GM18499 (cell line): ENCODE measurements around the gene NEGR1.

ENCODE experiments used
- ATAC-seq: cut with Tn5 transposase; IDR thresholded peaks from one replicate; pipeline ENCODE4 v1.9.1; 2021; ENCODE audit warnings: moderate number of reproducible peaks; ENCODE audit not compliant: insufficient read depth, unreplicated experiment

The NEGR1 gene

DNA sequence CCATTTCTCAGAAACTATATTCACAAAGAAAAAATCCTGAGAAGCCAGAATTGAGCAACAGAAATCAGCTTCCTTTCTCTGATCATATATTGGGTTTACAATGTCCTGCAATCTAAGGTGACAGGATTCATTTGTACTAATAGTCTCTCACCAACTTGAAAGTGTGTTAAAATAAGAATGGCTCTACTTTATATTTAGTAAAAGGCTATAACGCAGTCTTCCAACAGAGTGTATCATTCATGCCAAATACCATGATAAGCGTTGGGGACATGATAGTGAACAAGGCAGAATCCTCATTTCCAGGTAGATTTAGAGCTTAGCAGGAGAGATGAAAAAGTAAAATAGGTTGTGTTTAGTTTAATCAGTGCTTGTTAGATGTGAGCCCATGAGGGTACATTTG, 682.3 kb downstream of the NEGR1 start:
- ATAC-seq: no peak

- ATAC-seq: no peak
Observed at GRCh38 chr1:71599306-71599705, 683.0 kb downstream of the NEGR1 start.

- peak; percentile 54 for ATAC-seq
Observed at GRCh38 chr1:71593523-71593922, 688.8 kb downstream of the NEGR1 start.

- ATAC-seq: no peak
Observed at GRCh38 chr1:71592646-71593274, 689.6 kb downstream of the NEGR1 start.

GRCh38 chr1:71589005-71589404, 693.3 kb downstream of the NEGR1 start:
- no peak for ATAC-seq

GRCh38 chr1:71587961-71588360, 694.4 kb downstream of the NEGR1 start:
- no peak for ATAC-seq

- ATAC-seq: no peak
Observed at GRCh38 chr1:71586030-71586429, 696.3 kb downstream of the NEGR1 start.

DNA sequence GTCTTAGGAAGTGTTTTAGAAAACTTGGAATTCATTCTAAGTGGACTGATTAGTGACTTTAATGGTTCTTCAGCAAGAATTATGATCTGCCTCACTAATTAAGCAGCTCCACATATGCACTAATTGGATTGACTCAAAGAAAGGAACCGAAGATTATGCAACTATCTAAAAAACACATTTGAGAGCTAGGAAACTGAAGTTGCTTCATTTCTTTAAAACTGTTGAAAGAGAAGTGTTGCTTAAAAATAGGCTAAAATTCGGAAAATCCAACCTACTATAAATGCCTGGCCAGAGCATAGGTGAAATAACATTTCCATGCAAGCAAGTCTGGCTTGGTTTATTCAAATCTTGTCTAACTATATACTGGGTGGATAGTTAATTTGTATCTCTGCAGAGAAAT, 698.6 kb downstream of the NEGR1 start:
- ATAC-seq: no peak

- ATAC-seq: no peak
Observed at GRCh38 chr1:71582673-71583072, 699.7 kb downstream of the NEGR1 start.

GRCh38 chr1:71577451-71578131, 704.7 kb downstream of the NEGR1 start:
- ATAC-seq: no peak

- ATAC-seq: no peak
Observed at GRCh38 chr1:71572038-71572437, 710.3 kb downstream of the NEGR1 start.

GRCh38 chr1:71566413-71566812, 715.9 kb downstream of the NEGR1 start:
- ATAC-seq: no peak

GRCh38 chr1:71565831-71566230, 716.5 kb downstream of the NEGR1 start:
- ATAC-seq: no peak

DNA sequence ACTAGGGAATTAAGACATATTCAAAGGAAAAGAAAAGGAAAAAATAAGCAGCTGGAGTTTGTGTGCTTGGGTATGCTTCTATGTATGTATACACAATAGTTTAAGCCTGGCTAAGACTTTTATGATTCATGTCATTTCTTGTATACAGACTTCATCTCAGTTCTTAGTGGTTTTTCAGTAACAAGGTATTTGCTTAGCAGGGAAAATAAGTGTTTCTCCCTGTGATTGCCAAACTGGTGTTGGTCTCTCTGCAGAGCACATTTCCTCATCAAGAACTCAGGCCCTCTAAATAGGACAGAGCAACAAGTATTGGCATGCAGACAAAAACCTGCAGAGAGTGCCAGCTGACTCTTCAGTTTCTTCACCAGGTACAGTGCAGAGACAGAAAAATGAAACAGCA, 717.1 kb downstream of the NEGR1 start:
- ATAC-seq: no peak

DNA sequence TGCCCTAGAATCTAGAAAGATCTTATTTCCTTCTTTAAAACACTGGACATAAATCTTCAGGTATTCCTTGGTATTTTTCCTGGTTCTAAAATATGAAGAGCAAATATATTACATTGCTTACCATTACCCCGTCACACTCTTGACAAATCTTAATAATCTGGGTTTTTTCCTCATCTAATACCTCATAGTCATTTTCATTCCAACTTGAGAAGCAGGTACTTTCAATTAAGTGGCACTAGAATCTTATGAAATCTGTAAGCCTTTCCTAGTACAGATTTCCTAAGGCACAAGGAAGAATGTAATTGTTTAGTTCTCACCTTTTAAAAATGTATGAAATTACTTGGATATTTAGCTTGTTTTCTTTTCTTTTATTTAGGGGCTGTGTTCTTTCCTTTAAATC, 720.0 kb downstream of the NEGR1 start:
- no peak for ATAC-seq

DNA sequence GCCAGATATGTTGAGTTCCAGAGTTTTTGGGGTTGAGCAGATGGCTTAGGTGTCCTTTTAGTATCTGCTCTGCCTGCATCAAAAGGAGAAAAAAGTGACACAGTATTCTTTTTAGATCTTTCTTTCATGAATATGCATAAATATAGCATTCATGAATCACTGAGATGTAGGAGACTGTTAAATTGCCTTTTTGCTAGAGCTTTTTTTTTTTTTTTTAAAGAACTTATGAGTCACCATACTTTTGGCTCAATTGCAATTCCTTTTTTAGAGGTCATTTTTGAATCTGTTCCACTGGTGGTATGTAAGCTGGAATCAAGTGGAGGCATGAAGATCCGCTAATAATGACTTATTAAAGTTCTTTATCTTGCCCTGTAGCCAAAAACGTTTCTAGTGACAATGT, 720.6 kb downstream of the NEGR1 start:
- ATAC-seq: no peak

DNA sequence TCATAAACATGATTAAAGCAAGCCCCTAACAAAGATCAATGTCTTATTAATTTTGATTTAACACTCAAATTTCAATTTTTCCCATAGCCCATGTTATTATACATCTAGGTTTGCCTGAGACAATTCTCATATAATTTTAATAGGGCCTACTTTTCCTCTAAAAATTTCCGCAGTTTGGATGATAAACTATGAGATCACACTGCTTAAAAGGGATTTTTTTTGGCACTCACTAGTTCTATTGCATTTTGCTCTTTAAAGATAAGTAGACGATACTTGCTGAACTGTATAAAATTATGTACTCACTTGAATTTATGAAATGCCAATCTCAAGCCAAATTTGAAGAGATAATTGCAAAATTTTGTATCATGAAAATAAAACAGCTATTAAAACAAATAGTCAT, 721.1 kb downstream of the NEGR1 start:
- no peak for ATAC-seq

DNA sequence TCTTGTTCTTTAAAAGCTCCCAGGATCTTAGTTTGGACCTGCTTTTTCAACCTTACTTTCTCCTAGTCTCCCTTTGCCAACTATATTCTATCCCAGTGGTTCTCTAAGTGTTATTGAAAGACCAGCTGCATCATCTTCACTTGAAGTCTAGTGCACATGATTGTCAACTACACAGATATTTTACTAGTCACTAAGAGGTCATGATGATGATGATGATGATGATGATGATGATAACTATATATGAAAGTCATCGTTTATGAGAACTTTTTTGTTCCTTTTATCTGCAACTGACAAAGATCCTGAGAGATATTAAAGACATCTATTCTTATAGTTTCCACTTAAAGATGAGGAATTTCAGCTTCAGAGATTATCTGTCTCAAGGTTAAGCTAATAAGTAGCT, 722.5 kb downstream of the NEGR1 start:
- no peak for ATAC-seq

- ATAC-seq: no peak
Observed at GRCh38 chr1:71557138-71557537, 725.2 kb downstream of the NEGR1 start.

DNA sequence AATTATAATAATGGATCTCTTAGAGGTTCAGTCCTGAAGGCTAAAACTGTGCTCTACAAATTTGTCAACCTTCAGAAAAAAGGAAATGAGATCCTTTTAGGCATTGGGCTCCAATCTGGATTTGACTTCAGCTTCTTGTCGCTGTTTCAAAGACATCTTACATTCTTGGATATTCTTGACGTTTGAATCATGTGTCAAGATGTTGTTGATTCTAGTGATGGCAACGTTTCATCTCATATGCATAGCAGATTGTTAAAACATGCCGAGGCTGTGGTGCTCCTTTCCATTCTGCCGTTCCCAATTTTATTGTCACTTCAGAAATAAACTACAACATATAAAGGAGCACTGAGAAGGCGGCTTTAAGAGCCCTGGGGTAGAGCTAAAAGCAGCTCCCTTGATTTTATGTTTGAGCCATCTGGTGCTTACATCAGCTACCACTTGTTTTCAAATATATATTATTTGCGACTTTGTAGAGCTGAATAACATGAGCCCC, 733.9 kb downstream of the NEGR1 start:
- no peak for ATAC-seq

DNA sequence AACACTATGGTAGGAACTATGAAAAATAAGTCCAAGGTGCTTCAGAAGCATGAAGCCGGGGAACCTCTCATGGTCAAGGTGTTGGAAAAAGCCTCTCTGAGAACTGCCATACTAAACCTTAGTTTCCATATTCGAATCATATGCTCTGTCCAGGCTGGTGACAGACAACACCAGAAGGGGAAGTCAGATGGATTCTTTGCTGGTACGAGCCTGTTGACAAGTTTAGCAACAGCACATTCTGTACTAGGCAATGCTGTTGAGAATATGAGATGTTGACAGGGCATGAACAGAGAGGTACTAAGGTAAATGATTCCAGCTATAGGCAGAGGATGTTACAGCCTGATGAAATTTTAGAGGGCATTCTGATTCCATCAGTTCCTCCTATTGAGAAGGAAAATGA, 740.2 kb downstream of the NEGR1 start:
- no peak for ATAC-seq

DNA sequence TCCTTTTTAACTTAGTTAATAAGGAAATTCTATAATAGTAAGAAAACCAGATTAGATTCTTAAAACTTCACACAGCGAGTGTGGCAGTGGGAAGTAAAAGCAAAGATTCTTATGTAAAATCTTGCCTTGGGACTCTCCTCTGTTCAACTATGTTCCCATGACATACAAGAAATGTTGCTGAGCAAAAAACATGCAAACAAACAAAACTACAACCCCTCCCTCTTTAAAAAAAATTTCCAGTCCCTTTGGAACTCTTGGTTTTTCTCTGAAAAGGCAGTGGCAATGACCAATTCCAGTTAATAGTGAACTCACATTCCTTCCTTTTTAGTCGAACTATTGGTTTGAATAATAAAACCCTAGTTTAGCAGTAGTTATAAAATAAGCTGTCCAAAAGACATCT, 748.4 kb downstream of the NEGR1 start:
- no peak for ATAC-seq
